ENCODE measurements around the gene KLC4. TPM values are rescaled to one million over a fixed set of nuclear protein-coding genes. Genes with fewer than 3 reads are reported as not detected.

The KLC4 gene
- total RNA-seq, 1 donor from 2014 or later: 17.8 TPM

- Histone ChIP-seq H3K4me3 (no peak overlapping the region), H3K9me3 (no peaks in the 10 kb centered on the region), H3K4me1 (peaks cover 22 to 40% of the 10 kb centered on the region in 2 donors), H3K27ac (peak overlapping the region; percentile 79 to 95), H3K36me3 (peaks cover 34 to 35% of the 10 kb centered on the region in 2 donors), H3K27me3 (no peaks in the 10 kb centered on the region)
- TF ChIP-seq, protein P1, sequence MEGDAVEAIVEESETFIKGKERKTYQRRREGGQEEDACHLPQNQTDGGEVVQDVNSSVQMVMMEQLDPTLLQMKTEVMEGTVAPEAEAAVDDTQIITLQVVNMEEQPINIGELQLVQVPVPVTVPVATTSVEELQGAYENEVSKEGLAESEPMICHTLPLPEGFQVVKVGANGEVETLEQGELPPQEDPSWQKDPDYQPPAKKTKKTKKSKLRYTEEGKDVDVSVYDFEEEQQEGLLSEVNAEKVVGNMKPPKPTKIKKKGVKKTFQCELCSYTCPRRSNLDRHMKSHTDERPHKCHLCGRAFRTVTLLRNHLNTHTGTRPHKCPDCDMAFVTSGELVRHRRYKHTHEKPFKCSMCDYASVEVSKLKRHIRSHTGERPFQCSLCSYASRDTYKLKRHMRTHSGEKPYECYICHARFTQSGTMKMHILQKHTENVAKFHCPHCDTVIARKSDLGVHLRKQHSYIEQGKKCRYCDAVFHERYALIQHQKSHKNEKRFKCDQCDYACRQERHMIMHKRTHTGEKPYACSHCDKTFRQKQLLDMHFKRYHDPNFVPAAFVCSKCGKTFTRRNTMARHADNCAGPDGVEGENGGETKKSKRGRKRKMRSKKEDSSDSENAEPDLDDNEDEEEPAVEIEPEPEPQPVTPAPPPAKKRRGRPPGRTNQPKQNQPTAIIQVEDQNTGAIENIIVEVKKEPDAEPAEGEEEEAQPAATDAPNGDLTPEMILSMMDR (IDR thresholded peaks at IDR 0.05): no peak
- no peak for DNase-seq (ENCODE audit: low spot score in 2 of 2)
- intact Hi-C loops (cut with DNase I): no loop called here
These were observed 39.3 kb upstream of the KLC4 start for GRCh38 chr6:43020052-43020705.

- peaks cover 22 to 33% of the 10 kb centered on the region in 2 donors for H3K4me1 ChIP-seq
- no peak for DNase-seq (ENCODE audit: low spot score in 2 of 2)
- intact Hi-C loops (cut with DNase I): loop anchor here (1.0 kb wide), 1 partner anchor 38 kb away; the partner anchor contains the start of genes KLC4 and MRPL2
- TF ChIP-seq, protein P1 (IDR thresholded peaks at IDR 0.05): no peak
- no peaks in the 10 kb centered on the region for H3K9me3 ChIP-seq
- H3K27ac ChIP-seq: peak overlapping the region; percentile 79 to 95
- peak overlapping the region; percentile 77 to 98 for H3K4me3 ChIP-seq
- peaks cover 41 to 42% of the 10 kb centered on the region in 2 donors for H3K36me3 ChIP-seq
- H3K27me3 ChIP-seq: no peaks in the 10 kb centered on the region
These were observed 38.6 kb upstream of the KLC4 start for GRCh38 chr6:43020847-43021246.

DNA sequence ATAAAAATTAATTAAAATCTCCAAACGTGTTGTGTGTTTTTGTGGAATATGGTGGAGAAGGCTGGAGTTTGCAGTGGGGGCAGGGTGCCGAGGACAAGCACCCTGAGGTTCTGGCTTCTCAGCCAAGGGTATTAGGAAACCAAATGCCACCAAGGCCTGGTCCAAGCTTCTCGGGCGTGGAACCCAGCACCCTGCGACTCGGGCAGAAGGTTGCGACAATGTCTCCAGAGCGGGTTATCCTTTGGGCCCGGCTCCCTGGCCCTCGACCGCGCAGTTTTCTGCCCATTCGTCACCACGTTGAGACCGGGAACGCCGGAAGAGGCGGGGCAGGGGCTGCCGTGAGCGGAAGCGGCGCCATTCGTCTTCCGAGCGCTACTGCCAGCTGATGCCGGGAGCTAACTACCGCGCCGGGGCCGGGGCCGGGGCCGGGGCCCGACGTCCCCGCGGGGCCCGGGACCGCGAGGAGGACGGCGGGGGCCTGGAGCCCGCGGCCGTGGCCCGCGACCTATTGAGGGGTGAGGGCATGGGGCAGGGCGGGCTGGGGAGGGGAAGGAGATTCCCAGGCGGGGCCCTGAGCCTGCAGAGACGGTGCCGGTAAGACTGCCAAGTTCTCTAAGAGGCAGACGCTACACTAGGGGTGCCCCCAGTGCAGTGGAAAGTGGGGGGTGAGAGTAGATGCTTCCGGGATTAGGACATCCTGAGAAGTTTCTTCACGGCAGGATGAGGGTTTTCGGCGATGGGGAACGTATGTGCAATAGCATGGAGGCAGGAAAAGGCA, 38.0 kb upstream of the KLC4 start, which contains the start of gene RRP36:
TSS of gene RRP36 (plus strand) at position 354 of the 778 bp plus-strand sequence. CDS start at position 386, 32 bp downstream.
- Histone ChIP-seq H3K27me3 (no peaks in the 10 kb centered on the region), H3K4me1 (peaks cover 15 to 27% of the 10 kb centered on the region in 2 donors), H3K9me3 (no peaks in the 10 kb centered on the region), H3K4me3 (peak within 1 kb of the TSS; percentile 77 to 98), H3K36me3 (peaks cover 47 to 48% of the 10 kb centered on the region in 2 donors), H3K27ac (peak within 1 kb of the TSS; percentile 79 to 95)
- intact Hi-C loops (cut with DNase I): loop anchor here (1.0 kb wide), 1 partner anchor 38 kb away; the partner anchor contains the start of genes KLC4 and MRPL2
- peak; percentile 35 to 90 for DNase-seq (ENCODE audit: low spot score in 2 of 2)
- TF ChIP-seq, protein P1 (IDR thresholded peaks at IDR 0.05): no peak

- TF ChIP-seq, protein P1 (IDR thresholded peaks at IDR 0.05): no peak
- intact Hi-C loops (cut with DNase I): no loop called here
- no peak overlapping the region for H3K27ac ChIP-seq
- peaks cover 9 to 21% of the 10 kb centered on the region in 2 donors for H3K4me1 ChIP-seq
- DNase-seq (ENCODE audit: low spot score in 2 of 2): no peak
- H3K27me3 ChIP-seq: no peaks in the 10 kb centered on the region
- H3K9me3 ChIP-seq: no peaks in the 10 kb centered on the region
- no peak overlapping the region for H3K4me3 ChIP-seq
- peaks cover 54 to 56% of the 10 kb centered on the region in 2 donors for H3K36me3 ChIP-seq
These were observed 35.0 kb upstream of the KLC4 start for GRCh38 chr6:43024436-43024835.

GRCh38 chr6:43026365-43026764, 33.1 kb upstream of the KLC4 start:
- H3K9me3 ChIP-seq: no peaks in the 10 kb centered on the region
- intact Hi-C loops (cut with DNase I): no loop called here

More at GRCh38 chr6:43026365-43026764, 33.1 kb upstream of the KLC4 start:
- H3K27me3 ChIP-seq: no peaks in the 10 kb centered on the region
- no peak overlapping the region for H3K4me3 ChIP-seq
- DNase-seq (ENCODE audit: low spot score in 2 of 2): no peak
- TF ChIP-seq, protein P1 (IDR thresholded peaks at IDR 0.05): no peak
- H3K27ac ChIP-seq: no peak overlapping the region
- H3K36me3 ChIP-seq: peaks cover 69% of the 10 kb centered on the region in 2 donors
- H3K4me1 ChIP-seq: peaks cover 4 to 15% of the 10 kb centered on the region in 2 donors
